ENCODE data around the gene VPS41.

Gene VPS41

DNA sequence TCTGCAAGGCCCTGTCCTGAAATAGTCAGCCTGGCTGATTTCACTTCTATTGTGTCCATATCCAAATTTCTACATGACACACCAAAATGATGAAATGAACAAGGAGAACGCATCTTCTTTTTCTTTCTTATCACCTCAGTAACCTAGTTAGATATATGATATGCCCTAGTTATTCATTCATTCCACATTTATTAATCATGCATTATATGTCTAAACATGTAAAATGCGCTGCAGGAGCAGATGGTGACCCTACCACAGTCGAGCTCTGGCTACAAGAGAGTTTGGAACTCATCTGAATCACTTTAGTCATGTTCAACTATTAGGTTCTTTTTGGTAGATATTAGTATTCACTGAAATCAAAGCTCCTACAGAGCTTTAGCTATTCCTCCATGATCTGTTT, 31.8 kb upstream of the VPS41 start:
- TF ChIP-seq, protein P1, sequence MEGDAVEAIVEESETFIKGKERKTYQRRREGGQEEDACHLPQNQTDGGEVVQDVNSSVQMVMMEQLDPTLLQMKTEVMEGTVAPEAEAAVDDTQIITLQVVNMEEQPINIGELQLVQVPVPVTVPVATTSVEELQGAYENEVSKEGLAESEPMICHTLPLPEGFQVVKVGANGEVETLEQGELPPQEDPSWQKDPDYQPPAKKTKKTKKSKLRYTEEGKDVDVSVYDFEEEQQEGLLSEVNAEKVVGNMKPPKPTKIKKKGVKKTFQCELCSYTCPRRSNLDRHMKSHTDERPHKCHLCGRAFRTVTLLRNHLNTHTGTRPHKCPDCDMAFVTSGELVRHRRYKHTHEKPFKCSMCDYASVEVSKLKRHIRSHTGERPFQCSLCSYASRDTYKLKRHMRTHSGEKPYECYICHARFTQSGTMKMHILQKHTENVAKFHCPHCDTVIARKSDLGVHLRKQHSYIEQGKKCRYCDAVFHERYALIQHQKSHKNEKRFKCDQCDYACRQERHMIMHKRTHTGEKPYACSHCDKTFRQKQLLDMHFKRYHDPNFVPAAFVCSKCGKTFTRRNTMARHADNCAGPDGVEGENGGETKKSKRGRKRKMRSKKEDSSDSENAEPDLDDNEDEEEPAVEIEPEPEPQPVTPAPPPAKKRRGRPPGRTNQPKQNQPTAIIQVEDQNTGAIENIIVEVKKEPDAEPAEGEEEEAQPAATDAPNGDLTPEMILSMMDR (IDR thresholded peaks at IDR 0.05; ENCODE audit: extremely low read depth, missing control alignments), result no peak
- no peak for DNase-seq (ENCODE audit: low spot score)

DNA sequence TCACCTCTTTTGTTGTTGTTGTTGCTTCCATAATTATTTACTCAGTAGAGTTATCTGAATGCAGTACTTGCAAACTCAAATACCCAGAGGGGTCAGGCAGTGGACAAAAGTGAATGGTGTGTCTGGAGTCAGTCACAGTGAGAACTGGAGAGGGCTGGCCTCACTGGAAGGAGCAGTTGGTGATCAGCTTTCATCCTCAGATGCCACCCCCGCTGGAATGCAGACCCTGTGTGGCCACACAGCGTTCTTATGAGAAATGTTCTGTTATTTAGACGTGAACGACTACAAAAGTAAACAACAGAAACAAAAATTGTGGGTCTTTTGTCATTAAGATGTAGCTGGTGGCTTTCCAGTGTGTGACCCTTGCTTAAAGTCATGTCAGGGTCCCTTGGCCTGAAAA, 29.6 kb upstream of the VPS41 start:
- TF ChIP-seq, protein P1 (IDR thresholded peaks at IDR 0.05; ENCODE audit: extremely low read depth, missing control alignments), result no peak
- no peak for DNase-seq (ENCODE audit: low spot score)

DNA sequence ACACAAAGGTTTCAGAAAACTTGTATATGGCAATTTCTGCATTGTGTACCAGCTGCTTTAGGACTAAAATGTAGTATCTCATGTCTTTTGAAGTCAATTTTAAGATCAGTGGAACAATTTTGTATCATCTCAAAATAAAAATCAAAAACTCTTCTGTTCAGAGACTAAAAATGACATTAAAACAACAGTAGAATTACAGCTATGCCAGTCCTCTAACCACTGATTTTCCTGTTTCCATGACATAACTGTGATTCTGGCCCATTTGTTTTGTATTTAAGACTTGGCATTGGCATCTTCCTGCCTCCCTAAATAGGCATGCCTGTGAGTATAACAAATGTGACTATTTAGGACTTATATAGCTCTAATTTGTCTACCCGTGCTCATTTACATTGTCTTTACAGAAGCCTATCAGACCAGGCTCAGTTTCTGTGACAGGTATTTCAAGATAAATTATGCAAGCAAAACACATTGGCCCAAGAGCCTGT, 29.1 kb upstream of the VPS41 start:
- DNase-seq (ENCODE audit: low spot score), result no peak
- TF ChIP-seq, protein P1 (IDR thresholded peaks at IDR 0.05; ENCODE audit: extremely low read depth, missing control alignments), result no peak

DNA sequence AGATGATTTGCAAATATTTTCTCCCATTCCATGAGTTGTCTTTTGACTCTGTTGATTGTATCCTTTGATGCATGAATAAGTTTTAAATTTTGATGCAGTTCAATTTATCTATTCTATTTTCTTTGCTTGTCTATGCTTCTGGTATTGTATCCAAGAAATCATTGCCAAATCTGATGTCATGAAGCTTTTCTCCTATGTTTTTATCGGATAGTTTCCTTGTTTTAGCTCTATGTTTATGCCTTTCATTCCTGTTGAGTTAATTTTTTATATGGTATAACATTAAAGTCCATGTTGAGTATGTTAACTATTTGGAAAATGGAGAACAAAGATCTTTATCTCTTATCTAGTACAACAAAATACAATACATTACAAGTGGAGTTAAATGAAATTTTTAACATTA, 27.6 kb upstream of the VPS41 start:
- TF ChIP-seq, protein P1 (IDR thresholded peaks at IDR 0.05; ENCODE audit: extremely low read depth, missing control alignments), result no peak
- DNase-seq (ENCODE audit: low spot score), result no peak

DNA sequence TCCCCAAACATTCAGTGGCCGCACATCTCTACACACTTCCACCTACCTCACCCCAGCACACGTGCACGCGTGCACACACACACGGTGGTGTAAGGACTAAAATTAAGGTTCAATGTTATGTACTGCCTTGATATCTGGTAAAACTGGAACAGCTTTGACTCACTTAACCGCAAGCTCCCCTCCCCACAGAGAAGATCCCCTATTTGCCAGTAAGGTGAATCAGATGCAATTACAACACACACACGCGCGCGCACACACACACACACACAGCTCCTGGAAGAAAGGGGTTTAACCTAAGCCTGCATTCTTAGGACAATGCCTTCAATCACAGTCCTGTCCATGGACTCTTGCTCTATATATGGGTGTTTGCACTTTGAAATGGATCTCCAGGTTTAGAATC, 25.5 kb upstream of the VPS41 start:
- no peak for DNase-seq (ENCODE audit: low spot score)

DNA sequence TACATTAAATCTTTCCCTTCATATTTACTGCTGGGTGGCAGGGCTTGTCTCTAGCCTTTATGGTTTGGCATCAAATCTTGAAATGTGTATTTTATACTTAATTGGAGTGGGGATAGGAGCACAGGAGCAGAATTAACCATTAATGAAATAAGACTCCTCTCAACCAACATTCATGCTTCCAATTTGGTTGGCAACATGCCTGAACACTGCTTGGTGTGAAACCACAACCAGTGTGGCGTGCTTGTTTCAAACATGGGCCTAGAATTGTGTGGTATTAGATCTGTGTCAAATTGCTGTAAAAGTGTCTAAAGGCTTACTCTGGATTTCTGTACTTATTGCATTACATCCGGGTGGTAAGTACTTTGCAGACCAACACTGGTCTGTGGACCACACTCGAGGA, 25.1 kb upstream of the VPS41 start:
- TF ChIP-seq, protein P1 (IDR thresholded peaks at IDR 0.05; ENCODE audit: extremely low read depth, missing control alignments), result no peak
- no peak for DNase-seq (ENCODE audit: low spot score)

More for the DNA sequence above, 25.5 kb upstream of the VPS41 start:
- TF ChIP-seq, protein P1 (IDR thresholded peaks at IDR 0.05; ENCODE audit: extremely low read depth, missing control alignments), result no peak

DNA sequence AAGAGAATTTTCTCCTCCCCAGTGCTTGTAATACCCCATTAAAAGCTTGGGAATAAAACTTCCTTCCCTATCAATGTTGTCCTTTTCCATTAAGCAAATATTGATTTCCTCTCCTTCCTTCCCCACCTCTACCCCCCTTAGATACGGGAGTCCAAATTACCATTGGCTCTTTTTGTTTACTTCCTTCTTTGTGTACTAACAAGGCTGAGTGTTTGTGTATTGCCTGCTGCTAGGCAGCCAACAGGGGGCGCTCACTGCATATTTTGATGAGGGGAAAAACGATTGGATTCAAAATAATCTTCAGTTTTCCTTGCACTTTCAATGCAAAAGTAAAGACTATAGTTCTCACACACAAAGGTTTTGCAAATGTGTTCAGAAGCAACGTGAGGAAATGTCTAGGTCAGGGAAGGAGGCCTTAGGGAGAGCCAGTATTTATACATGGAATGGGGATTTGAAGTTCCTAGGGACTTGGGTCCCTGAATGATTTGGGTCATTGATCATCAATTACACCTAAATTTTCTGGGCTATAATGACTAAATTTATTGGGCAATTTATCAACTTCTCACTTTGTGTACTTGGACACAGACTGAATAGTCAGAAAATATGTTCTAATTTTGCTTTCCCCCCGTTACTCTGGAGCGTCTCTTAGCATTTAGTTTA, 23.6 kb upstream of the VPS41 start:
- DNase-seq (ENCODE audit: low spot score), result peak; percentile 43

More for the DNA sequence above, 23.6 kb upstream of the VPS41 start:
- TF ChIP-seq, protein P1 (IDR thresholded peaks at IDR 0.05; ENCODE audit: extremely low read depth, missing control alignments), result peak; percentile 92
